Measurements from ENCODE around the gene BANF2.
"Not testable (repeated sequence)": the region's sequence is repeated elsewhere in the genome, so short reads cannot be mapped to it uniquely, and the experiment has no call there.

The BANF2 gene

DNA sequence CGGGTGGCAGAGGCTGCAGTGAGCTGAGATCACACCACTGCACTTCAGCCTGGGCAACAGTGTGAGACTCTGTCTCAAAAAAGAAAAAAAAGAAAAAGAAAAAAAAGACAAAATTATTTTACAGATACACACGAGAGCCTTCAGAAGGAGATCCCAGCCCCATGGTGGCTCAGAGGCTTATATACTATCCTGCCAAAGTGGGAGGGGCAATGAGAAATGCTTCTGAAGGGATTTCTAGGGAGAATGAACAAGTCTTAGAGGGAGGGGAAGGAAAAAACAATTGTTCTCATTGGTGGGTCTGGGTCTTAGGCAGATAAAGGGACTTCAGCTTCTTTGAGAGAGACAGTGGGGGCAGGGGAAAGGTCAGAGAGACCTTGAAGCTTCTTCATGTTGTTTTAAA is 76.8 kb downstream of the BANF2 start:
- Histone ChIP-seq H3K9ac (ENCODE audit: low read depth, low read length) (no peak overlapping the region), H3K4me2 (ENCODE audit: low read length) (no peak overlapping the region)

DNA sequence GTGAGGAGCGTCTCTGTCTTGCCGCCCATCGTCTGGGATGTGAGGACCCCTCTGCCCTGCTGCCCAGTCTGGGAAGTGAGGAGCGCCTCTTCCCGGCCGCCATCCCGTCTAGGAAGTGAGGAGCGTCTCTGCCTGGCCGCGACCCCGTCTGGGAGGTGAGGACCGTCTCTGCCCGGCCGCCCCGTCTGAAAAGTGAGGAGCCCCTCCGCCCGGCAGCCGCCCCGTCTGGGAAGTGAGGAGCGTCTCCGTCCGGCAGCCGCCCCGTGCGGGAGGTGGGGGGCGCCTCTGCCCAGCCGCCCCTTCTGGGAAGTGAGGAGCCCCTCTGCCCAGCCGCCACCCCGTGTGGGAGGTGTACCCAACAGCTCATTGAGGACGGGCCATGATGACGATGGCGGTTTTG is 79.2 kb downstream of the BANF2 start:
- not testable (repeated sequence) for H3K4me3 ChIP-seq (ENCODE audit: low read length)

More for the DNA sequence above, 76.8 kb downstream of the BANF2 start:
- H3K36me3 ChIP-seq (ENCODE audit: insufficient read depth, low read length) = no peaks in the 10 kb centered on the region
- H3K9me3 ChIP-seq (replicated peaks; ENCODE audit: low read length) = no peaks in the 10 kb centered on the region
- H3K27me3 ChIP-seq (ENCODE audit: control insufficient read depth, insufficient read depth, low read length) = peaks cover 2% of the 10 kb centered on the region
- no peak overlapping the region for H3K4me3 ChIP-seq (ENCODE audit: low read length)
- H3K4me1 ChIP-seq (ENCODE audit: control insufficient read depth, insufficient read depth, low read length) = no peaks in the 10 kb centered on the region

DNA sequence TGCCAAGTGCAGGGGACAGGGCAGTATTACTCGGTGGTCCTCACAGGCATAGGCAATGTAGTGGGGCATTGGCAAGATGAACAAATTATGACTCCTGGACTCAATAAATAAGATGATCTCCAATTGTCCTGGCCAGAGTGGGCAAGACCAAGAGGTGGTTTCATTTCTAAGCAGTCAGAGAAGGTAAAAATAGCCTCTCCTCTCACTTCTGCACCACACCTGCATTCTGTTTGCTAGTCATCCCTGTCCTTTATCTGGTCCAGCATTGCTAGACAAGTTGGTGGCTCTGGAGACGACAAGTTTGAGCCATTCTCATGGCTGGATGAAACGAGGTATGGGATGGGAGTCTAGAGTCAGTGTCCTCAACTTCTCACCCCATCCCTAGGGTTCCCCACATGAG is 83.0 kb downstream of the BANF2 start:
- H3K9ac ChIP-seq (ENCODE audit: low read depth, low read length) = no peak overlapping the region

More for the DNA sequence above, 79.2 kb downstream of the BANF2 start:
- not testable (repeated sequence) for H3K9me3 ChIP-seq (replicated peaks; ENCODE audit: low read length); H3K36me3 ChIP-seq (ENCODE audit: insufficient read depth, low read length); H3K27me3 ChIP-seq (ENCODE audit: control insufficient read depth, insufficient read depth, low read length); H3K4me2 ChIP-seq (ENCODE audit: low read length); H3K9ac ChIP-seq (ENCODE audit: low read depth, low read length); H3K4me1 ChIP-seq (ENCODE audit: control insufficient read depth, insufficient read depth, low read length)

DNA sequence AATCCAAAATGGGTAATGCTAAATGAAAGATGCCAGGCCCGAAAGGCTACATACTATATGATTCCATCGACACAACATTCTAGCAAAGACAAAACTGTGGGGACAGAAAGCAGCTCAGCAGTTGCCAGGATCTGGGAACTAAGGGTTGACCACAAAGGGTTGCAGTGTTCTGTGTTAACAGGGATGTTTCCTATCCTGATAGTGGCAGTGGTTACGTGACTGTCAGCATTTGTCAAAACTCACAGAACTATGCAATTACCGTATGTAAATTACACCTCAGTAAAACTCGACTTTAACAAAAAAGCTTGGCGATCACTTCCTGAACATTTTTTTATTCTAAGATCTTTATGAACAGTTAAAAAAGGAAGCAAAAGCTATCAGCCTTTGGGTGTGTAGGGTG is 83.9 kb downstream of the BANF2 start:
- Histone ChIP-seq H3K4me3 (ENCODE audit: low read length) (no peak overlapping the region), H3K27me3 (ENCODE audit: control insufficient read depth, insufficient read depth, low read length) (no peaks in the 10 kb centered on the region), H3K9ac (ENCODE audit: low read depth, low read length) (no peak overlapping the region), H3K4me2 (ENCODE audit: low read length) (no peak overlapping the region), H3K36me3 (ENCODE audit: insufficient read depth, low read length) (no peaks in the 10 kb centered on the region), H3K9me3 (replicated peaks; ENCODE audit: low read length) (no peaks in the 10 kb centered on the region), H3K4me1 (ENCODE audit: control insufficient read depth, insufficient read depth, low read length) (peaks cover 11% of the 10 kb centered on the region)

More for the DNA sequence above, 83.0 kb downstream of the BANF2 start:
- Histone ChIP-seq H3K4me1 (ENCODE audit: control insufficient read depth, insufficient read depth, low read length) (peaks cover 11% of the 10 kb centered on the region), H3K36me3 (ENCODE audit: insufficient read depth, low read length) (no peaks in the 10 kb centered on the region), H3K27me3 (ENCODE audit: control insufficient read depth, insufficient read depth, low read length) (no peaks in the 10 kb centered on the region), H3K4me2 (ENCODE audit: low read length) (no peak overlapping the region), H3K4me3 (ENCODE audit: low read length) (no peak overlapping the region), H3K9me3 (replicated peaks; ENCODE audit: low read length) (no peaks in the 10 kb centered on the region)

DNA sequence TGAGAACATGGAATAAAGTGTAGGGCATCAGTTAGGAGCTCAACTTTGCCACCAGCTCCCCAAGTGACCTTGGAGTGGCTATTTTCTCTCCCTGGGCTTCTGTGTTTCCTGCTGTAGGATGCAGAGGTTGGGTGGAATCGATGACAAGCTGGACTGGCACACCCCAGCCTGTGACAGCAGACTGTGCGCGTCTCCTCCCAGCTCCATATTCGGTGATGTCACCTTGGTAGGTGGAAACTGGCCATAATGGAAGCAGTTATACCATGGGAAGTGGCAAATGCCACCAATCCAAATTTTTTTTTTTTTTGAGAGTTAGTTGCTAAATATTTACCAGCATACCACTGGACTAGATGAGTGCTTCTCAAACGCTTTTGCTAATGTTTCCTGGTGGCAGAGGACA is 85.2 kb downstream of the BANF2 start:
- Histone ChIP-seq H3K4me2 (ENCODE audit: low read length) (no peak overlapping the region), H3K36me3 (ENCODE audit: insufficient read depth, low read length) (no peaks in the 10 kb centered on the region), H3K4me1 (ENCODE audit: control insufficient read depth, insufficient read depth, low read length) (peaks cover 11% of the 10 kb centered on the region), H3K9me3 (replicated peaks; ENCODE audit: low read length) (no peaks in the 10 kb centered on the region), H3K9ac (ENCODE audit: low read depth, low read length) (no peak overlapping the region), H3K4me3 (ENCODE audit: low read length) (no peak overlapping the region), H3K27me3 (ENCODE audit: control insufficient read depth, insufficient read depth, low read length) (no peaks in the 10 kb centered on the region)
